Testis (tissue), 2 donors: ENCODE results near the gene GGPS1.

ENCODE experiments used
- POLR2A ChIP-seq: fragments of 450-650 bp; IDR thresholded peaks from one replicate; pipeline ENCODE4 v1.6.1; 2017; ENCODE audit warnings: antibody characterized with exemption, mild to moderate bottlenecking, moderate library complexity
- TF ChIP-seq, protein P1 (sequence below), 3 experiments: fragments of 450-650 bp in 2 of 3; fragments of 200-600 bp in 1 of 3; sonication (generic) in 1 of 3; IDR thresholded peaks; one replicate each; pipeline ENCODE4 v1.5.1; 2016 to 2019; ENCODE audit warnings: antibody characterized with exemption in 3 of 3, mild to moderate bottlenecking in 2 of 3, moderate library complexity in 1 of 3

DNA sequence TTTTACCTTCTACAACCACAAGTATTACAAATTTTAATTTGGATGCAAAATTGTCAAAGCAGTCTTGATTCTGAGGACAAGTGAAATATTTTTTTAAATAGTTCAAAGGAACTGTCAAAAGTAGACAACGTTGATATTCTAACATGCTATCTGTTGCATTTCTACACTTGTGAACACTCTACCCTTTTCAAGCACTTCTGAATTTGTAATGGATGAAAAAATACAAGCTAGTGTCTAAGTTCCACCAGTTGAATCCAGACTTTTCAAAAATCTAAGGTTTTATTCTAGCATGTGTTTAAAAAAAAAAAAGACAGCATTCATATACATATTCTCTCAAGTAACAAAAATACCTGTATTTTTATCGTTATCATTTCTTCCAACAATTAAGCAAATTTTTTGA, 2.5 kb upstream of the GGPS1 start:
- TF ChIP-seq, protein P1, sequence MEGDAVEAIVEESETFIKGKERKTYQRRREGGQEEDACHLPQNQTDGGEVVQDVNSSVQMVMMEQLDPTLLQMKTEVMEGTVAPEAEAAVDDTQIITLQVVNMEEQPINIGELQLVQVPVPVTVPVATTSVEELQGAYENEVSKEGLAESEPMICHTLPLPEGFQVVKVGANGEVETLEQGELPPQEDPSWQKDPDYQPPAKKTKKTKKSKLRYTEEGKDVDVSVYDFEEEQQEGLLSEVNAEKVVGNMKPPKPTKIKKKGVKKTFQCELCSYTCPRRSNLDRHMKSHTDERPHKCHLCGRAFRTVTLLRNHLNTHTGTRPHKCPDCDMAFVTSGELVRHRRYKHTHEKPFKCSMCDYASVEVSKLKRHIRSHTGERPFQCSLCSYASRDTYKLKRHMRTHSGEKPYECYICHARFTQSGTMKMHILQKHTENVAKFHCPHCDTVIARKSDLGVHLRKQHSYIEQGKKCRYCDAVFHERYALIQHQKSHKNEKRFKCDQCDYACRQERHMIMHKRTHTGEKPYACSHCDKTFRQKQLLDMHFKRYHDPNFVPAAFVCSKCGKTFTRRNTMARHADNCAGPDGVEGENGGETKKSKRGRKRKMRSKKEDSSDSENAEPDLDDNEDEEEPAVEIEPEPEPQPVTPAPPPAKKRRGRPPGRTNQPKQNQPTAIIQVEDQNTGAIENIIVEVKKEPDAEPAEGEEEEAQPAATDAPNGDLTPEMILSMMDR (IDR thresholded peaks at IDR 0.05), result no peak
- no peak for TF ChIP-seq POLR2A
